NCI-H2029 treated with DMSO at 0.1 percent for 48 hours (cell line): ENCODE data around the gene RCN2.
A peak's percentile ranks its signal among the peaks of the same experiment; 100 is the strongest.
"Not testable (repeated sequence)": the region's sequence is repeated elsewhere in the genome, so short reads cannot be mapped to it uniquely, and the experiment has no call there.

Experiments used
- DNase-seq: peaks from one replicate; lab custom pipeline; 2025; lab: John Stamatoyannopoulos, UW

Gene RCN2

GRCh38 chr15:76931397-76932134 lies at the start of gene RCN2:
Gene RCN2, plus strand, starts transcription at chr15:76931749. Its CDS starts 93 bp downstream, at chr15:76931842.
- DNase-seq = peak; percentile 58

GRCh38 chr15:76885212-76885611 lies 46.3 kb upstream of the RCN2 start:
- no peak for DNase-seq

- not testable (repeated sequence) for DNase-seq
Measured at GRCh38 chr15:76887280-76888141, 44.0 kb upstream of the RCN2 start.

DNA sequence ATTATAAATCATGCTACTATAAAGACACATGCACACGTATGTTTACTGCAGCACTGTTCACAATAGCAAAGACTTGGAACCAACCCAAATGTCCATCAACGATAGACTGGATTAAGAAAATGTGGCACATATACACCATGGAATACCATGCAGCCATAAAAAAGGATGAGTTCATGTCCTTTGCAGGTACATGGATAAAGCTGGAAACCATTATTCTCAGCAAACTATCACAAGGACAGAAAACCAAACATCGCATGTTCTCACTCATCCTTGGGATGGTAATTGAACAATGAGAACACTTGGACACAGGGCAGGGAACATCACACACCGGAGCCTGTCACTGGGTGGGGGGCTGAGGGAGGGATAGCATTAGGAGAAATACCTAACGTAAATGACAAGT lies 38.7 kb upstream of the RCN2 start:
- DNase-seq = not testable (repeated sequence)

- no peak for DNase-seq
Measured at GRCh38 chr15:76894174-76894573, 37.4 kb upstream of the RCN2 start.

GRCh38 chr15:76898102-76898501 lies 33.4 kb upstream of the RCN2 start:
- DNase-seq = no peak

DNA sequence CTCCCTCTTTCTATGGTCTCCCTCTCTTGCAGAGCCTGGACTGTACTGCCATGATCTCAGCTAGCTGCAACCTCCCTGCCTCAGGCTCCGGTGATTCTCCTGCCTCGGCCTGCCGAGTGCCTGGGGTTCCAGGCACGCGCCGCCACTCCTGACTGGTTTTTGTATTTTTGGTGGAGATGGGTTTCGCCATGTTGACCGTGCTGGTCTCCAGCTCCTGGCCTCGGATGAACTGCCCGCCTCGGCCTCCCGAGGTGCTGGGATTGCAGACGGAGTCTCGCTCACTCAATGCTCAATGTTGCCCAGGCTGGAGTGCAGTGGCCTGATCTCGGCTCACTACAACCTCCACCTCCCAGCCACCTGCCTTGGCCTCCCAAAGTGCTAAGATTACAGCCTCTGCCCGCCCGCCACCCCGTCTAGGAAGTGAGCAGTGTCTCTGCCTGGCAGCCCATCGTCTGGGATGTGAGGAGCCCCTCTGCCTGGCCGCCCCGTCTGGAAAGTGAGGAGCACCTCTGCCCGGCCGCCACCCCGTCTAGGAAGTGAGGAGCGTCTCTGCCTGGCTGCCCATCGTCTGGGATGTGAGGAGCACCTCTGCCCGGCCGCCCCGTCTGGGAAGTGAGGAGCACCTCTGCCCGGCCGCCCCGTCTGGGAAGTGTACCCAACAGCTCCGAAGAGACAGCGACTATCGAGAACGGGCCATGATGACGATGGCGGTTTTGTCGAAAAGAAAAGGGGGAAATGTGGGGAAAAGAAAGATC lies 32.2 kb upstream of the RCN2 start:
- DNase-seq = not testable (repeated sequence)

DNA sequence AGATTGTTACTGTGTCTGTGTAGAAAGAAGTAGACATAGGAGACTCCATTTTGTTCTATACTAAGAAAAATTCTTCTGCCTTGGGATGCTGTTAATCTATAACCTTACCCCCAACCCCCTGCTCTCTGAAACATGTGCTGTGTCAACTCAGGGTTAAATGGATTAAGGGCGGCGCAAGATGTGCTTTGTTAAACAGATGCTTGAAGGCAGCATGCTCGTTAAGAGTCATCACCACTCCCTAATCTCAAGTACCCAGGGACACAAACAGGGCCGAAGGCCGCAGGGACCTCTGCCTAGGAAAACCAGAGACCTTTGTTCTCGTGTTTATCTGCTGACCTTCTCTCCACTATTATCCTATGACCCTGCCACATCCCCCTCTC lies 31.6 kb upstream of the RCN2 start:
- not testable (repeated sequence) for DNase-seq

- DNase-seq = no peak
Measured at GRCh38 chr15:76901965-76902364, 29.6 kb upstream of the RCN2 start.

GRCh38 chr15:76903251-76903681 lies 28.3 kb upstream of the RCN2 start:
- DNase-seq = no peak

DNA sequence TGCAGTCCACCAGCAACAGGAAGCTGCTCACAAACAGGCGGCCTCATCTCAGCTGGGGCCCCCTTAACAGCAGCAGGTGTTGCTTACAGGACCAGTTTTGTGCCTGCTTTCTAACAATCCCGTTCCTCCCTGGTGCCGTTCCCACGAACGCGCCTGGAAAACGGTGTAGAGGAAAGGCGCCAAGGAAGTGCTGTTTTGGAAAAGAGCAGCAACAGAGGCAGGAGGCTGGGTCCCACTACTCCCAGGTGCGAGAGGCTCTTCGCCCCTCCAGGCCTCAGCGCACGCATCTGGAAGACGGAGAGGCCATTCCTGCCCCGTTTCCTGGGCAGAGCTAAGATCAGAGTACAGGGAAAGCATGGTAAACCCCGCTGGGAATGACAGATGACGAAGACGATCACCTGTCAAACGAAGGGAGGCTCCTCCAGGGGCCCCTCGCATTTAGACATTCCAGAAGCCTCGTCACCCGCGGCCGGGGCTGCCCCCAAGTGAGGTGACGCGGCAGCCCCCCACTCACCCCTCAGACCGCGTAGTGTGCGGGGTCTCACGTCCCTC lies 27.0 kb upstream of the RCN2 start:
- no peak for DNase-seq

GRCh38 chr15:76905013-76905839 lies 26.3 kb upstream of the RCN2 start, which contains the start of gene SCAPER:
Gene SCAPER, minus strand, starts transcription at chr15:76905340. Its CDS starts 21,523 bp downstream, at chr15:76883817.
- peak; percentile 27 for DNase-seq

- DNase-seq = no peak
Measured at GRCh38 chr15:76905855-76906254, 25.7 kb upstream of the RCN2 start.

- DNase-seq = no peak
Measured at GRCh38 chr15:76912430-76912829, 19.1 kb upstream of the RCN2 start.

GRCh38 chr15:76913737-76914136 lies 17.8 kb upstream of the RCN2 start:
- DNase-seq = no peak

- no peak for DNase-seq
Measured at GRCh38 chr15:76916369-76916768, 15.2 kb upstream of the RCN2 start.

GRCh38 chr15:76928201-76928600 lies 3.3 kb upstream of the RCN2 start:
- DNase-seq = no peak

DNA sequence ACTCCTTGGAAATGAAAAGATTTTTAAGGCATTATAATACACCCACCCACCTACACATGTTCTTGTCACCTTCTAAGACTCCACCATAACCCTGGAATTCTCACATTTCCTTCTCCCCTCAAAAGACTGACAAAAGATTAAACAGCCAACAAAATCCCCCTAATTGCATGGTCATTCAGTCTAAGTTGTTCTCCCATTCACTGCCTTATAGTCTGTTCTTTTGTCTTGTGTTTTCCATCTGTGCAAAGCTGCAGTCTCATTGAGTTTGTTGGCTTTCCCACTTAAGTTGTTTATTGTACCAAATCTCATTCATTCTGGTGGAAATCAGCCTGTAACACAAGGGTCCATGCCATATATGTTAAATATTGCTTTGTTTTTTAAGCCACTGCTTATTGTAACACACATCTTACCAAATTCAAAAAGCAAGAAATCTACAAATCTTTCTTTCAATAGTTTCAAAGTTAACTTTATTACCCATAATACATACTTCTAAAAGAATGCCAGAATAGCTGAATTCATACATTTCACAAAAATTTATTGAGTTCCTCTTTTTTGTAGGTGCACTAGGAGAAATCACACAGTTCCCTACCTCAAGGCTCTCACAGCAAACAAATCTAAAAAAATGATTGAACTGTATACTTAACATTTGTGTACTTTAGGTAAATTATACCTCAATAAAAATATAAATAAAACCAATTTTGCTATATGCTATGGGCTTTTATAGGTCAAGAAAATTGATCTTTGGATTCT lies 2.4 kb upstream of the RCN2 start:
- no peak for DNase-seq

DNA sequence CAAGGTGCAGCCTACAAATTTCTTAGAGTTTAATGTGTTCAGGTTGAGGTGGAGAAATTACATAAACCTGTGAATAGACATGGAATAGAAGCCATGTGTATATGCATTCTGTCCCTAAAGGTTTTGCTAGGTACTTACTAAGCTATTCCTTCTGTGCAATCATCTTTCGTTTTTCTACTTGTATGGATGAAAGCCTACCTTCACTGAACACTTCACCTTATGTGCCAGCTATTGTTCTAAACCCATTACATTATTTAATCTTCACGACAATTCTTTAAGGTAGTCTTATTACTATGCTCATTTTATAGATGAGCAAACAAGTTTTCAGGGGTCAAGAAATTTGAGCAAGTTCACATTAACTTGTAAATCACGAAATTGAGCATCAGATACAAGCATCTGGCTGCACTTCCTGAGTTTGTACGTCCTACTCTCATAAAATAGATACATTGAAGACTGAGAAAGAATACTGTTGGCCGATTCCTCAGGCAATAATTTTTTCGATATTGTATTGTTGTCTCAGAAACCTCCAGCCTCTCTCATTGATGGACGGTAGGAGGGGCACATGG lies 635 bp upstream of the RCN2 start:
- DNase-seq = no peak
